Upper lobe of right lung (tissue), 1 donor: Measurements from ENCODE around the gene RASGEF1C. TPM values are rescaled to one million over a fixed set of nuclear protein-coding genes. Genes with fewer than 3 reads are reported as not detected.

Experiments used
- ATAC-seq: fragments of 200-7000 bp; cut with Tn5 transposase; one replicate; pipeline ENCODE4 v1.9.1; 2020; ENCODE audit warnings: mild to moderate bottlenecking, moderate library complexity
- DNase-seq: peaks from one replicate; pipeline ENCODE4 v3.0.0-alpha.2; 2020
- H3K27ac ChIP-seq: fragments of 200-600 bp; one replicate; pipeline ENCODE4 v1.8.0; 2022
- H3K27me3 ChIP-seq: fragments of 200-600 bp; one replicate; pipeline ENCODE4 v1.8.0; 2022; ENCODE audit warnings: mild to moderate bottlenecking
- H3K36me3 ChIP-seq: fragments of 200-600 bp; one replicate; pipeline ENCODE4 v1.8.0; 2022
- H3K4me1 ChIP-seq: fragments of 200-600 bp; one replicate; pipeline ENCODE4 v1.8.0; 2022
- H3K4me3 ChIP-seq: fragments of 200-600 bp; one replicate; pipeline ENCODE4 v1.8.0; 2022; ENCODE audit warnings: mild to moderate bottlenecking
- H3K9me3 ChIP-seq: fragments of 200-600 bp; one replicate; pipeline ENCODE4 v1.8.0; 2022
- CTCF ChIP-seq: fragments of 200-600 bp; IDR thresholded peaks from one replicate; pipeline ENCODE4 v1.8.0; 2022; ENCODE audit warnings: antibody characterized with exemption
- intact Hi-C: fragments of 100-400 bp; cut with DNase I; formaldehyde crosslinking; loops from one replicate; pipeline ENCODE4 v1.11.0; 2022
- long read RNA-seq: library from polyadenylated mRNA; unstranded; transcript quantifications from one replicate; pipeline ENCODE4 v2.0.0, GENCODE V29; 2021
- total RNA-seq: library from RNA; stranded (reverse); fragmentation: NEBNext Ultra II Directional; extraction: Animal tissue kit (Norgen Biotek cat#: 25700); gene quantifications from one replicate; pipeline ENCODE4 v1.2.1, GENCODE V29; 2021
- donor health status: DM: no; HTN: yes; CAD: no; lungs with severe emphysema.

The RASGEF1C gene
- total RNA-seq = not detected
- long read RNA-seq = 0 reads

GRCh38 chr5:180209137-180209581 lies at the start of gene RASGEF1C:
TSS of gene RASGEF1C (minus strand) at chr5:180209211. CDS start at chr5:180138052, 71,159 bp downstream.
- Histone ChIP-seq H3K4me1 (no peaks in the 10 kb centered on the region), H3K9me3 (no peaks in the 10 kb centered on the region), H3K27me3 (peaks cover 28% of the 10 kb centered on the region), H3K36me3 (no peaks in the 10 kb centered on the region), H3K27ac (no peak within 1 kb of the TSS), H3K4me3 (peak within 1 kb of the TSS; percentile 16)
- ATAC-seq (peak; percentile 94), DNase-seq (peak; percentile 81)
- intact Hi-C loops = no loop called here
- TF ChIP-seq CTCF = no peak

GRCh38 chr5:180253036-180253824 lies 44.2 kb upstream of the RASGEF1C start:
- Histone ChIP-seq H3K27ac (no peak overlapping the region), H3K27me3 (no peaks in the 10 kb centered on the region), H3K4me1 (no peaks in the 10 kb centered on the region), H3K36me3 (peaks cover 7% of the 10 kb centered on the region), H3K4me3 (no peak overlapping the region), H3K9me3 (peaks cover 73% of the 10 kb centered on the region)
- intact Hi-C loops = no loop called here
- DNase-seq (no peak), ATAC-seq (no peak)
- no peak for TF ChIP-seq CTCF

- Histone ChIP-seq H3K36me3 (peaks cover 19% of the 10 kb centered on the region), H3K9me3 (peaks cover 68% of the 10 kb centered on the region), H3K27ac (no peak overlapping the region), H3K4me1 (no peaks in the 10 kb centered on the region), H3K27me3 (no peaks in the 10 kb centered on the region), H3K4me3 (no peak overlapping the region)
- intact Hi-C loops = no loop called here
- TF ChIP-seq CTCF = no peak
- DNase-seq = no peak
- peak; percentile 29 for ATAC-seq
Measured at GRCh38 chr5:180251887-180252286, 42.9 kb upstream of the RASGEF1C start.

- TF ChIP-seq CTCF = no peak
- Histone ChIP-seq H3K4me3 (no peak overlapping the region), H3K4me1 (no peaks in the 10 kb centered on the region), H3K9me3 (peaks cover 61% of the 10 kb centered on the region), H3K36me3 (peaks cover 19% of the 10 kb centered on the region), H3K27ac (no peak overlapping the region), H3K27me3 (no peaks in the 10 kb centered on the region)
- intact Hi-C loops = no loop called here
- ATAC-seq = no peak
- no peak for DNase-seq
Measured at GRCh38 chr5:180251141-180251540, 42.1 kb upstream of the RASGEF1C start.

- intact Hi-C loops = no loop called here
- peaks cover 54% of the 10 kb centered on the region for H3K9me3 ChIP-seq
- ATAC-seq (no peak), DNase-seq (no peak)
- no peak overlapping the region for H3K27ac ChIP-seq
- no peaks in the 10 kb centered on the region for H3K27me3 ChIP-seq
- H3K4me1 ChIP-seq = no peaks in the 10 kb centered on the region
- peaks cover 19% of the 10 kb centered on the region for H3K36me3 ChIP-seq
- TF ChIP-seq CTCF = no peak
- no peak overlapping the region for H3K4me3 ChIP-seq
Measured at GRCh38 chr5:180250329-180250728, 41.3 kb upstream of the RASGEF1C start.
